Esophagus muscularis mucosa (tissue), 4 donors: ENCODE results near the gene GPR139. TPM values are rescaled to one million over a fixed set of nuclear protein-coding genes. Genes with fewer than 3 reads are reported as not detected.

Experiments used
- DNase-seq: peaks from one replicate; pipeline ENCODE4 v3.0.0-alpha.2; 2017; ENCODE audit errors: extremely low spot score
- H3K27ac ChIP-seq, 4 donors: fragments of 200-600 bp; sonication (generic); replicated peaks in 1 of 4; 1 replicate in 3 of 4; 2 replicates in 1 of 4; pipeline ENCODE4 v1.5.1; 2016 to 2019; ENCODE audit warnings: mild to moderate bottlenecking in 1 of 4
- H3K27me3 ChIP-seq, 4 donors: fragments of 200-600 bp; sonication (generic); one replicate each; pipeline versions ENCODE4 v1.5.1 to v1.6.0; 2016 to 2019
- H3K36me3 ChIP-seq, 4 donors: fragments of 200-600 bp; sonication (generic); one replicate each; pipeline ENCODE4 v1.5.1; 2016 to 2019
- H3K4me1 ChIP-seq, 4 donors: fragments of 200-600 bp; sonication (generic); one replicate each; pipeline ENCODE4 v1.5.1; 2016 to 2019
- H3K4me3 ChIP-seq, 4 donors: fragments of 200-600 bp; sonication (generic); 1 replicate in 2 of 4; 2 replicates in 2 of 4; pipeline ENCODE4 v1.5.1; 2016 to 2019; ENCODE audit warnings: mild to moderate bottlenecking in 4 of 4, moderate library complexity in 1 of 4
- H3K9me3 ChIP-seq, 4 donors: fragments of 200-600 bp; sonication (generic); 1 replicate in 3 of 4; 2 replicates in 1 of 4; pipeline ENCODE4 v1.5.1; 2016 to 2019
- EP300 ChIP-seq: sonication (generic); formaldehyde crosslinking; IDR thresholded peaks from one replicate; pipeline ENCODE4 v1.6.1; 2017; ENCODE audit warnings: antibody characterized with exemption
- POLR2A ChIP-seq: fragments of 450-650 bp; IDR thresholded peaks from one replicate; pipeline ENCODE4 v1.6.1; 2017; ENCODE audit warnings: antibody characterized with exemption, moderate library complexity, mild to moderate bottlenecking, low read depth
- POLR2AphosphoS5 ChIP-seq, 2 donors: sonication (generic); formaldehyde crosslinking; IDR thresholded peaks; one replicate each; pipeline ENCODE4 v1.6.1; 2017; ENCODE audit warnings: antibody characterized with exemption in 2 of 2
- WGBS: methylation state at CpG from one replicate; pipeline ENCODE4 v1.1.5; 2018; 5-methylcytosine and 5-hydroxymethylcytosine counted together
- intact Hi-C: fragments of 100-400 bp; cut with DNase I; formaldehyde crosslinking; loops from one replicate; pipeline ENCODE4 v1.15.1; 2023
- total RNA-seq, 4 donors: library from RNA; depleted of rRNA; stranded (reverse); fragments of >200 nt; gene quantifications; one replicate each; pipeline versions ENCODE4 v1.1.0 to v1.2.1, GENCODE V29; 2016
- TF ChIP-seq, protein P1 (sequence below), 3 experiments: fragments of 200-600 bp in 2 of 3; fragments of 450-650 bp in 1 of 3; sonication (generic) in 2 of 3; IDR thresholded peaks; one replicate each; pipeline ENCODE4 v1.5.1; 2017 to 2019; ENCODE audit warnings: antibody characterized with exemption in 3 of 3, mild to moderate bottlenecking in 2 of 3, moderate library complexity in 1 of 3

GPR139 gene
- total RNA-seq, 4 donors from 2014 or later: not detected

DNA sequence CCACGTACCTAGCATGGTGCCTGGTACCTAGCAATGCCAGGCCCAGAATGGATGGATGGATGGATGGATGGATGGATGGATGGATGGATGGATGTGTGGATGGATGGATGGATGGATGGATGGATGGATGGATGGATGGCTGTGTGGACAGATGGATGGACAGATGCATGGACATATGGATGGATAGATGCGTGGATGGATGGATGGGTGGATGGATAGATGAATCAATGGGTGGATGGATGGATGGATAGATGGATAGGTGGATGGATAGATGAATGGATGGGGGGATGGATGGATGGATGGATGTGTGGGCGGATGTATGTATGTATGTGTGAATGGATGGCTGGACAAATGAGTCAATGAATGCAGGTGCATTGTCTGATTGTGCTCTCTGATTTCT is 12.6 kb downstream of the GPR139 start:
- 70% methylated on average over 3 of the region's 3 CpGs for WGBS
- H3K36me3 ChIP-seq: no peaks in the 10 kb centered on the region
- no peak overlapping the region for H3K4me3 ChIP-seq
- no peaks in the 10 kb centered on the region for H3K4me1 ChIP-seq
- H3K9me3 ChIP-seq: no peaks in the 10 kb centered on the region
- peaks cover 0 to 30% (median 2%) of the 10 kb centered on the region in 4 donors for H3K27me3 ChIP-seq
- no peak for TF ChIP-seq POLR2A
- DNase-seq: no peak
- intact Hi-C loops: no loop called here
- H3K27ac ChIP-seq: no peak overlapping the region

DNA sequence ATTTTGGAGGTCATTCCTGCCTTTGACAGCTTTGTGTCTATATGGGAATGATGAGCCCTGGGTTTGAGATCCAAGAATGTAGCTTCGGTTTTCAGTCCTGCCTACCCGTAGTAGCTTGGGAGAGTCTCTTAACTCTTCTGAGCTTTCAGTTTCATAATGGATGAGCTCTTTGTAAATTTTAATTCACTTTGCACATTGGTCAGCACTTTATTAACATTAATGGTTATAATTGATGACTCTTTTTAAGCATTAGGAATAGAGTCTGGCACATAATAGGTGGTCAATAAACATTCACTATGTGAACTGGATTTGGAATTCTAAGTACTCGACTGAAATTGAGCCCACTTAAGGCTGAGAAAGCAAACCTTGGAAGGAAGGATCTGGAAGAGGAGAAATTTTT is 17.3 kb downstream of the GPR139 start:
- H3K36me3 ChIP-seq: no peaks in the 10 kb centered on the region
- no peak overlapping the region for H3K4me3 ChIP-seq
- WGBS: 87% methylated on average over 3 of the region's 3 CpGs
- intact Hi-C loops: no loop called here
- no peaks in the 10 kb centered on the region for H3K9me3 ChIP-seq
- H3K27ac ChIP-seq: no peak overlapping the region
- no peak for DNase-seq
- peaks cover 0 to 42% (median 2%) of the 10 kb centered on the region in 4 donors for H3K27me3 ChIP-seq
- no peak for TF ChIP-seq POLR2A
- TF ChIP-seq POLR2AphosphoS5 (IDR thresholded peaks at IDR 0.05): no peak
- TF ChIP-seq, protein P1, sequence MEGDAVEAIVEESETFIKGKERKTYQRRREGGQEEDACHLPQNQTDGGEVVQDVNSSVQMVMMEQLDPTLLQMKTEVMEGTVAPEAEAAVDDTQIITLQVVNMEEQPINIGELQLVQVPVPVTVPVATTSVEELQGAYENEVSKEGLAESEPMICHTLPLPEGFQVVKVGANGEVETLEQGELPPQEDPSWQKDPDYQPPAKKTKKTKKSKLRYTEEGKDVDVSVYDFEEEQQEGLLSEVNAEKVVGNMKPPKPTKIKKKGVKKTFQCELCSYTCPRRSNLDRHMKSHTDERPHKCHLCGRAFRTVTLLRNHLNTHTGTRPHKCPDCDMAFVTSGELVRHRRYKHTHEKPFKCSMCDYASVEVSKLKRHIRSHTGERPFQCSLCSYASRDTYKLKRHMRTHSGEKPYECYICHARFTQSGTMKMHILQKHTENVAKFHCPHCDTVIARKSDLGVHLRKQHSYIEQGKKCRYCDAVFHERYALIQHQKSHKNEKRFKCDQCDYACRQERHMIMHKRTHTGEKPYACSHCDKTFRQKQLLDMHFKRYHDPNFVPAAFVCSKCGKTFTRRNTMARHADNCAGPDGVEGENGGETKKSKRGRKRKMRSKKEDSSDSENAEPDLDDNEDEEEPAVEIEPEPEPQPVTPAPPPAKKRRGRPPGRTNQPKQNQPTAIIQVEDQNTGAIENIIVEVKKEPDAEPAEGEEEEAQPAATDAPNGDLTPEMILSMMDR (IDR thresholded peaks at IDR 0.05): no peak
- TF ChIP-seq EP300: no peak
- no peaks in the 10 kb centered on the region for H3K4me1 ChIP-seq

DNA sequence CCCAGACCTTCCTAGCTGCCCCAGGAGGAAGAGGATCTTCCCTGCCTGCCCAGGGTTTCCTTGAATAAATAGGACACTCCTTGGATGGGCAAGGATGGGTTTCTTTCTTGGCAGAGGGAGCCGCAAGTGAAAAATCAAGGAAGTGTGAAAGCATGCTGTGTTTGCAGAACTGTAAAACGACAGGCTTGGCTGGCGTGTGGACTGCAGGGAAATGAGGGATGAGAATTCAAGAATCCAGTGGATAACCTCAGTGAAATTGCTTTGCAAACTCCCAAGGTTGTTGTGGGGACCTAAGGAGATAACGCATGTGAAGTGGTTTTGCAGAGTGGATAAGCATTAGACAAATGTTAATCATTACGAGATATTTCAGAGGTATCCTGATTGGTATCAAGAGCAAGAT is 20.4 kb downstream of the GPR139 start:
- WGBS: 39% methylated on average over 5 of the region's 5 CpGs
- no peak for TF ChIP-seq POLR2AphosphoS5 (IDR thresholded peaks at IDR 0.05)
- TF ChIP-seq, protein P1 (IDR thresholded peaks at IDR 0.05): no peak
- TF ChIP-seq POLR2A: no peak
- TF ChIP-seq EP300: no peak
- Histone ChIP-seq H3K27ac (no peak overlapping the region), H3K27me3 (peaks cover 0 to 40% (median 0%) of the 10 kb centered on the region in 4 donors), H3K4me1 (no peaks in the 10 kb centered on the region), H3K36me3 (no peaks in the 10 kb centered on the region), H3K4me3 (no peak overlapping the region), H3K9me3 (no peaks in the 10 kb centered on the region)
- no peak for DNase-seq
- intact Hi-C loops: no loop called here

DNA sequence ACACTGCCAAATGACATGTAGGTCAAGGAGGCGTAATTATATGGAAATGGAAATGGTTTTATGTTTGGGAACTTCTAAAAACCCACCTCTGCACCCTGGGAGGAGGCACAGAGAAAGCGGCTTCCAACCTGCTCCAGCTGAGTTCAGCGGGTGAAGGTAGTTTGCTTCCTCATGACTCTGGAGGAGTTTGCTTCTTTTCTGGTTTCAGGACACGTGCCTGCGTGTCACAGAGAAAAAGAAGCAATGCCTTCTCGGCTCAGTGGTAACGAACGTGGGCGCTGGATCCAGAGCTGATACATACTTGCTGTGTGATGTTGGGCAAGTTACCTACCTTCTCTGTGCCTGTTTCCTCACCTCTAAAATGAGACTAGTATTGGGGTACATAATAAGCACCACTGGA is 22.1 kb downstream of the GPR139 start:
- TF ChIP-seq POLR2AphosphoS5 (IDR thresholded peaks at IDR 0.05) (no peak), EP300 (no peak), POLR2A (no peak)
- TF ChIP-seq, protein P1 (IDR thresholded peaks at IDR 0.05): no peak
- Histone ChIP-seq H3K36me3 (no peaks in the 10 kb centered on the region), H3K27ac (no peak overlapping the region), H3K4me3 (no peak overlapping the region), H3K9me3 (no peaks in the 10 kb centered on the region), H3K27me3 (peaks cover 0 to 36% (median 0%) of the 10 kb centered on the region in 4 donors), H3K4me1 (no peaks in the 10 kb centered on the region)
- DNase-seq: no peak
- 91% methylated on average over 9 of the region's 9 CpGs for WGBS
- intact Hi-C loops: no loop called here

DNA sequence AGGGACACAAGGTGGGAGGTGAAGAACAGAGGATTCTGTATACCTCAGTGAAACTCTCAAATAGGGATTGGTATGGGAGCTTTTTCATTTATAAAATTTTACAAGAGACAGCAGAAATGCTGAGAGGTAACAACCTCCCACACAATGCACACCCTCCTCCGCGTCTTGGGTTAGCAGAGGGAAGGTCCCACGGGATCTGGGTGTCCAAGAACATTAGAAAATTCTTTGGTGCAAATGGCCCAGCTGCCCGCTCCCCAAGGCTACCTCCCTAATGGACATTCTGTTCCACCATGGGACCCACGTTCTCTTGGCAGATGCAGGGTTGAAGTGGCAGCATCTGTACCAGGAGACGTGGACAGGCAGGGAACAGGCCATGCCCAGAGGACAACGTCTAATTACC is 22.5 kb downstream of the GPR139 start:
- no peaks in the 10 kb centered on the region for H3K9me3 ChIP-seq
- H3K27ac ChIP-seq: no peak overlapping the region
- no peaks in the 10 kb centered on the region for H3K36me3 ChIP-seq
- no peaks in the 10 kb centered on the region for H3K4me1 ChIP-seq
- no peak for DNase-seq
- 74% methylated on average over 7 of the region's 7 CpGs for WGBS
- intact Hi-C loops: no loop called here
- H3K4me3 ChIP-seq: no peak overlapping the region
- H3K27me3 ChIP-seq: peaks cover 0 to 33% (median 0%) of the 10 kb centered on the region in 4 donors
- TF ChIP-seq EP300 (no peak), POLR2AphosphoS5 (IDR thresholded peaks at IDR 0.05) (no peak), POLR2A (no peak)
- TF ChIP-seq, protein P1 (IDR thresholded peaks at IDR 0.05): no peak
